Erythroblast (primary cell): ENCODE results near the gene IL1RL1.

Experiments
- DNase-seq, 2 experiments: peaks; one replicate each; lab custom pipeline; 2025; lab: John Stamatoyannopoulos, UW
- GATA1 ChIP-seq: IDR thresholded peaks from 2 replicates; pipeline ENCODE4 v1.6.1; 2011; ENCODE audit warnings: low read depth, mild to moderate bottlenecking, control low read depth, low read length, moderate library complexity
- POLR2A ChIP-seq: IDR thresholded peaks from 2 replicates; pipeline ENCODE4 v1.6.1; 2011; ENCODE audit warnings: mild to moderate bottlenecking, low read length

Gene IL1RL1

DNA sequence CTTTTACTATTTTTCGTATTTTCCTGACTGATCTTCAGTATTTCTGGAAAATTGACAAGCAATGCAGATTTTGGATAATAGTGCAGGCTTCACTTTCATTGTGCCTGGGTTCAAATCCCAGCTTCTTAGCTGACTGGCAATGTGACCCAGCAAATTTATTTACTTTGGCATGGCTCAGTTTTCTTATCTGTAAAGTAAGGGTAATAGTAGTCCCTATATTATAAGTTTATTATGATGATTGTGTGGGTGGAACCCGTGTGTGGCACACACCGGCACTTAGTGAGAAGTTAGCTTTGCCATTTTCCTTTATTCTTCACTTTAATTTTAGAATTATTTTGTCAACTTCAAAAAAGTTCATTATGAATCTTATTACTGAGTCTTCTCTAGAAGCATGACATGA, 7.8 kb upstream of the IL1RL1 start:
- no peak for DNase-seq
- TF ChIP-seq POLR2A (no peak), GATA1 (no peak)

DNA sequence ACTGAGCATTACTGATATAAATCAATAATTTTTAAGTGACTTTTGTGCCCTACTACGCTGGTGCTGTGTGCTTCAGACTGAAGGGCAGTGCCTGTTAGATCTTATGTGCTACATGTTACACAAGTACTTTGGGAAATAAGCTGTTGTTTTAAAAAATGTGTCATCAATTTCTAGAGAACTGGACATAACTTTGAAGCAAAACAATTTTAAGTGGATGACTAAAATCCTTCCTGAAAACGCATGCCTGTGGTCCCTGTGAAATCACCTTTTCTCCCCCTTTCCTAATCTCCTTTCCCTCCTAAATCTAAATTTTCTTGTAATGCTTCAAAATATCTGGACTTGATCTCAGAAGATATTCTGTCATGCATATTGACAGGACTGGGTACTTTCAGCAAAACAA, 7.1 kb upstream of the IL1RL1 start:
- no peak for TF ChIP-seq GATA1
- no peak for TF ChIP-seq POLR2A
- DNase-seq = no peak

DNA sequence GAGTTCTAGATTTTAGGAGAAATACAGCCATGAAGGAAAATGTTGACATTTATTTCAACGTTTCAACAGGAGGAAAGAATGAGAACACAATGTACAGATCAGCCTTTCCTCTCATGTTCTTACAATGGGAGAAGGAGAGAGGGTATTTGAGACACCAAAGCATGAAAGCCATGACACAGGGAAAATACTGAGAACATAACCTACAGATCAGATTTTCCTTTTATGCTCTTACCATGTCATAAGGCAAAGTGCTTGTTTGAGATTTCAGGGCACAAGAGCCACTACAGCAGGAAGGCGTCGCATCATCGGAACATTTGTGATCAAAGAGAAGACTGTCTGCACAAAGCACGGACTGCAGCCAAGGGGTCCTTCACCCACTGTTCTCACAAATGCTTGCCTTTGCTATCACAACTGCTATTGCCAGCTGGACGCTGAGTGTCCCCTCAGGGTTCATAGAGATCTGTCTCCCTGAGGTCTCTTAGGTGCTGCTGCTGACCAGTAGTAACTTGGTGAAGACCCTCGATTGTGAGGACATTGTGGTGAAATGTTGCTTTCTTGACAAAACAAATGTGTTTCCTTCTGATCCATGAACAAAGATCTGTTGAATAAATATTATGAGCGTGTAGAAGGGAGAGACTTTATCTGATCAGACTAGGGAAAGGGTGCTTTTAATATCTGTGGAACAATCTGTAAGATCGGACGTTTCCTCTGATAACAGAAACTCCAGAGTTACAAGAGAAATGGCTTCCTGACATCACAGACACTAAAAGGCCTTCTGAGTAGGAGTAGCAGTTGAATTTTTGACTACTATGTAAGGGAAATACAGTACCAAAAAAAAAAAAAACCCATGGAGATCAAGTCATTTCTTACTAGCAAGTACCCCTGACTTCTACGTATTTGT, 6.4 kb upstream of the IL1RL1 start:
- DNase-seq = peak in 1 of 2 experiments; percentile 31
- TF ChIP-seq POLR2A = peak; percentile 21
- no peak for TF ChIP-seq GATA1

DNA sequence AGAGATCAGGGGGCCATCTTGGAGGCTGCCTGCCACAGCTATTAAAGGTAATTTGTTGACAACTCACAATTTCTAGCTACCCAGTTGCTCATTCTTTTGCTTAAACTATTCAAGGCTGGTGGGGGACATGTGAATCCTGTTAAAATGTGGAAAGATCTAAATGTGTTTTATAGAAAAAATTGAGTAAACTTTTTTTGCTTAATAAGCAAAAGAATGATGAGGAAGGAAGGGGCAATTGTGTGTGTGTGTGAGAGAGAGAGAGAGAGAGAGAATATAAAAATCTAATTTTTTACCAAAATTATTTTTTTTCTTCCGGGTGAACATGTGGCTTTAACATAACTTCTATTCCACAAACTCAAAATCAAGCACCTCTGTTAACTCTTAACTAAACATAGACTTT, 5.2 kb upstream of the IL1RL1 start:
- no peak for DNase-seq
- TF ChIP-seq GATA1 (no peak), POLR2A (no peak)

DNA sequence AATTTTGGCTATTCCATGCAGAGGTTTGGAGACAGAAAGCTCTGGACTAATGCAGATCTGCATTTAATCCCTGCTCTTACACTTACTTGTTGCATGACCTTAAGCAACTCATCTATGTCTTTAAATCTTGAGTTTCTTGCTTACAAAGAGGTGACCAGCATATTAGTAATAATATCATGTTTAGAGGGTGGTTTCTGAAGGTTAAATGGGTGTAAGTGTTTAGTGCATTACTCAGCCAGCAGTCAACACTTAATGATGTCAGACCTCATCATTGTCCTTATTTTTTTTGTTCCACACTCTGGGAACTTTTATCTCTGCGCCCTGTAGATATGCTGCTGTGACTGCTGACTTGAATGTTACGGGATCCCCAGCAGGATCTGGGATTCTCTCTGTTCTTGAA, 1.7 kb downstream of the IL1RL1 start:
- DNase-seq = no peak
- TF ChIP-seq GATA1 (no peak), POLR2A (no peak)

DNA sequence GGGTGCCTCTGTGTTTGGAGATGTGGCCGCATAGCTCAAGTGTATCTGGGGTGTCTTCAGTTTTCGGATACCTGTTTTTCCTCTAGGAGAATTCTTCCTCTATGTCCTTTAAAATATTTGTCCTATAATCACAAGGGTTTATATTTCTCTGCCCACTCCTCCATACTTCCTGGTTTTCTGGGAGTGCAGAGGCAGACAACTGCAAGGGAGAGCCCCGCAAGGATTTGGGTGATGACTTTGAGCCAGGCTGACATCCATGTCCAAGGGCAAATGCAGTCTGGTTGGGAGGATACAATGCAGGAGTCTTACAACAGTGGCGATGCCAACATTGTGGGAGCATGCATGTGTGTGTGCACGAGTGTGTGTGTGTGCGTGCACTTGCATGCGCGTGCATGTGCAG, 2.1 kb downstream of the IL1RL1 start:
- no peak for TF ChIP-seq GATA1
- peak; percentile 1 for TF ChIP-seq POLR2A
- no peak for DNase-seq

DNA sequence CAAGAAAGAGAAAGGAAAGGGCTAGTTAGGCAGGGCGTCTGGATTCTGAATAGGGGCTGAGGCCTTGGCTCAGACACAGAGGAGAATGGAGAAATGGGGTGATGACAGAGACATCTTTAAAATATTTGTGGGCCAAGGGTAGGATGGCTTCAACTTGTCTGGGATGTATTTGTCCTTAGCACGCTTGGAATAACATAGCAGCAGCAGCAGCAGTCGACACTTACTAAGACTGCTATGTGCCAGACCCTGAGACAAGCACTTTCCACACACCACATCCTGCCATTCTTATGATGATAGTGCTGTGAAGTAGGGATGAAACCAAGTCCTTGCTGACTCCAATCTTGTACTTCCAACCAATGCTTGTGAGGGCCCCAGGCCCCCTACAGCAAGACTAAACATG, 2.6 kb downstream of the IL1RL1 start:
- DNase-seq = no peak
- no peak for TF ChIP-seq POLR2A

DNA sequence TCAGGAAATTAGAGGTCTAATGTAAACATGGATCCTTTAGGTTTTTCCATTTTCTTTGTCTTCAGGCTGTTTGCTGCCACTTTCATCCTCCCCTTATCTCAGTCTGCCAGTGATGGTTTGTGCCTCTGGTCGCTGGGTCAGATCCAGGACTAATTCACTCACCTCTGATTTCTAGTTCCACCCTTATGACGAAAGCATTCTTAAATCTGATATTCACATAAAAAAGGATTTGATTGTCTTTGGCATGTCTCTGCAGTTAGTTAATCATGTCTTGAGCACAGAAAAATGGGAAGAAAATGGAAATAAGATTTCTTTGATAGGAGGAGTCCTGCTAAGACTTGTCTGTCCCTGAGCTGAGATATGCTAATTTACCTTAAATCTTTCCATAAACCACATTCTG, 4.6 kb downstream of the IL1RL1 start:
- DNase-seq = peak; percentile 24 to 62
- TF ChIP-seq POLR2A = no peak
- no peak for TF ChIP-seq GATA1

DNA sequence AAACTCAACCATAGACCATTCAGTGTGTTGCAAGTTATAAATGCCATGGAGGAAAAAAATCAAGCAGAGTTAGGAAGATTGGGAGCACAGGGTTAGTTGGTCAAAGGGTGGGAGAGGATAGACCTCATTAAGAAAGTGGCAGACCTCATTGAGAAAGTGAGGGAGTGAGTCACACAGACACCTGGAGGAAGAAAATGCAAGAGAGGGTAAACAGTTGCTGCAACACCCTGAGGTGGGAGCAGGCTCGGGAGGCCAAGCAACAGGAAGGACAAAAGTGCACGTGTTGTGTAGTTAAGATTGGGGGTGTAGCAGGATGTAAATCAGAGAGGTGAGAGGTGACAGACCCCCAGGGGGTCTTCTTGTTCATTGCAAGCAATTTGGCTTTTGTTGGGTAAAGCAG, 6.4 kb downstream of the IL1RL1 start:
- DNase-seq = no peak
- TF ChIP-seq GATA1 (no peak), POLR2A (no peak)

DNA sequence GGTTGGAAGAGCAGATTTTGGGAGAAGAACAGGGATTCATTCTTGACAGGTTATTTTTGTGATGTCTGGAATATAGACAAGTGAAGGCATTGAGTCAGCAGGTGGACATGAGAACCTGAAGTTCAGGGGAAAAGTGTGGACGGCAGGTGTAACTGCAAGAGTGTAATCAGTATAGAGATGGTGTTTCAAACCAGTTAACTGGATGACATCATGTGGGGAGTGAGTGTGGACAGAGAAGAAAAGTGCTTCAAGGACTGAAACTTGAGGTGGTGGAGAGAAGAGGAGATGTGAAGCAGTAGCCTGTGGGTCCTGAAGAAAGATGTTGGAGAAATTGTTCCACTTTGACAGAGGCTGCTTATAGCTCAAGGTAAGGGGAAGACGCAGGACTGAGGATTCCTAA, 7.1 kb downstream of the IL1RL1 start:
- no peak for DNase-seq

DNA sequence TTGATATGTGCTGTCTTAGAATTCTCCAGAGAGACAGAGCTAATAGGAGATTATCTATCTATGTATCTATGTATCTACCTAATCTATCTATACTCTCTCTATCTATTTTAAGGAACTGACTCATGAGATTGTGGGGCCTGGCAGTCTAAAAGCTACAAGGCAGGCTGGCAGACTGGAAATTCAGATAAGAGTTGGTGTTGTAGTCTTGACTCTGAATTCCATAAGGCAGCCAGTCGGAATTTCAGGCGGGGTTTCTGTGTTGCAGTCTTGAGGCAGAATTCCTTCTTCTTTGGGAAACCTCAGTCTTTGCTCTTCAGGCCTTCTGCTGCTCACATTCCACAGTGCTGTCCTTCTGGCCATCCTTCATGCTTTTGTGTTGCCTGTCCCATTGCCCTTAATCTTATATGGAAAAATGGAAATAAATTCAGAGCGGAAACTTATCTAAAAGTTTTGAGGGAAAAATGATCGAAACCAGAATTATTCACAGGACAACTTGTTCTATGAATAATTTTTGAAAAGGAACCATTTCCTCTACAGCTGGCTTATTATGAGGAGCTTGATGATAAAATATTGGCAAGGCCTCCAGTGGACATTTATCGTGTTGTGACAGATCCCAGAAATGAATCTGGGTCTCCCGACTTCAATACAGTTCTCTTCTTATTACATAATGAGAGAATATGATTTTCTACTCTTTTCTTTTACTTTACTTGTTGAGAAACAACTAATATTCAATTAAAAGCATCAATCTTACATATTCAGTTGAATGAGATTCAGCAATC, 10.8 kb downstream of the IL1RL1 start:
- TF ChIP-seq POLR2A (no peak), GATA1 (no peak)
- no peak for DNase-seq

More for the DNA sequence above, 7.1 kb downstream of the IL1RL1 start:
- TF ChIP-seq POLR2A = no peak
- TF ChIP-seq GATA1 = no peak

DNA sequence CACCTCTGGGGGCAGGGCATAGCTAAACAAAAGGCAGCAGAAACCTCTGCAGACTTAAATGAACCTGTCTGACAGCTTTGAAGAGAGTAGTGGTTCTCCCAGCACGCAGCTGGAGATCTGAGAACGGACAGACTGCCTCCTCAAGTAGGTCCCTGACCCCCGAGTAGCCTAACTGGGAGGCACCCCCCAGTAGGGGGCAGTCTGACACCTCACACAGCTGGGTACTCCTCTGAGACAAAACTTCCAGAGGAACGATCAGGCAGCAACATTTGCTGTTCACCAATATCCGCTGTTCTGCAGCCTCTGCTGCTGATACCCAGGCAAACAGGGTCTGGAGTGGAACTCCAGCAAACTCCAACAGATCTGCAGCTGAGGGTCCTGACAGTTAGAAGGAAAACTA, 13.6 kb downstream of the IL1RL1 start:
- DNase-seq = peak; percentile 29 to 42

DNA sequence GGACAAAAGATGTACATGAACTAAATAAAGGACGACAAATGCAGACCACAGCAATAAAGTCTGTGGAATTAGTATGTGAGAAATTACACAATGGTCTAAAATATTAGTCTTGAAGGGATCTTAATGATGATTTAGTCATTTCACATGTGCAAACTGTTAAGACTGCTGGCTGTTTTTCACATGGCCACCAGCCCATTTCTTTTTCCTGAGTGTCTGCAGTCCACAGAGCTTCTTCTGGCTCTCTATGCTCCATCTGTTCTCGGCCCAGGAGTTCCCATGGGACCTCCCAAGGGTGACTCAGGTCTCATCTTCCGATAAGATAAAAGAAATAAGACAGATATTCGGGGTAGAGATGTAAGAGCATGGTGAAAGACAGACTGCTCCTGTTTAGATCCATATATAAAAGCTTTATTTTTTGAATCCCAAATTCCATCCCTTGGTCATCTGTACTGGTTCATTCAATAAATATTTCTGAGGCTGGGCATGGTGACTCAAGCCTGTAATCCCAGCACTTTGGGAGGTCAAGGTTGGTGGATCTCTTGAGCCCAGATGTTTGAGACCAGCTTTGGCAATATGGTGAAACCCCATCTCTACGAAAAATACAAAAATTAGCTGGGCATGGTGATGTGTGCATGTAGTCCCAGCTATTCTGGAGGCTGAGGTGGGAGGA, 20.1 kb downstream of the IL1RL1 start:
- no peak for TF ChIP-seq GATA1
- no peak for TF ChIP-seq POLR2A
- no peak for DNase-seq

DNA sequence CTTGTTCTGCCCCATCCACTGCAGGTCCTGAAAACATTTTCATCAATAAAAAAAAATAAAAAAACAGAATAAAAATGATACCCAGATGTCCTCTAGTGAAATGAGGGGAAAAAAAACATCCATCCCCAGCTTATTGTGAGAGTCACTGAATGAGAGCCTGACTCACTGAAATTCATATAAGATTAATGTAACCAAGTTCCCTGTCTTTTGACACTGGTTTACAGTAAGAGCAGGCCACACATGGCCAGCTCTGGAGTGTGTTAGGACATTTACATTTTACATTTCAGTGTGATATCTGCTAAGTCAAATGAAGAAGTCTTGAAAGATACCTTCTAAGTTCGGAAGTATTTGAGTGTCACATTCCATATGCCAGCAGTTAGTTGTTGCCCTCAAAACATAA, 23.1 kb downstream of the IL1RL1 start:
- TF ChIP-seq GATA1 (no peak), POLR2A (no peak)
- DNase-seq = no peak
